WI38 (cell line): ENCODE data around the gene EIF3A.
"Not testable (repeated sequence)": the region's sequence is repeated elsewhere in the genome, so short reads cannot be mapped to it uniquely, and the experiment has no call there.

Experiments used
- H3K4me3 ChIP-seq: 2 replicates; pipeline ENCODE4 v1.5.1; 2011; ENCODE audit warnings: low read depth, mild to moderate bottlenecking, control low read depth, low read length
- CTCF ChIP-seq: IDR thresholded peaks from 2 replicates; pipeline ENCODE4 v1.5.1; 2012; ENCODE audit warnings: low read depth, mild to moderate bottlenecking, control low read depth, low read length

Gene EIF3A

DNA sequence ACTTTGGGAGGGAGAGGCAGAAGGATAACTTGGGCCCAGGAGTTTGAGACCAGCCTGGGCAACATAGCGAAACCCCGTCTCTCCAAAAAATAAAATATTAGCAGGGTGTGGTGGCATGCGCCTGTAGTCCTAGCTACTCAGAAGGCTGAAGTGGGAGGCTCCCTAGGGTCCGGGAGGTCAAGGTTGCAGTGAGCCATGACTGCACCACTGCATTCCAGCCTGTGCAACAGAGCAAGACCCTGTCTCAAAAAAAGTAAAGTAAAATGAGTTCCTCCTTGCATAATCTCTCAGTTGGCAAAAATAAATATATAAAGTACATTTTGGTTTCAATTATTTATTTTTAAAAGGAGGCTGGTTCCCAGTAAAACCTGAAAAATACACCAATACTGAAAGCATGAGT lies 39.3 kb downstream of the EIF3A start:
- no peak overlapping the region for H3K4me3 ChIP-seq
- no peak for TF ChIP-seq CTCF

- no peak for TF ChIP-seq CTCF
Observed at GRCh38 chr10:119039161-119039560, 41.5 kb downstream of the EIF3A start.

GRCh38 chr10:119031496-119032059 lies 49.0 kb downstream of the EIF3A start:
- H3K4me3 ChIP-seq: no peak overlapping the region
- TF ChIP-seq CTCF: no peak

More at GRCh38 chr10:119039161-119039560, 41.5 kb downstream of the EIF3A start:
- no peak overlapping the region for H3K4me3 ChIP-seq

- no peak for TF ChIP-seq CTCF
- H3K4me3 ChIP-seq: peak overlapping the region; percentile 43
Observed at GRCh38 chr10:119030421-119031250, 50.0 kb downstream of the EIF3A start.

DNA sequence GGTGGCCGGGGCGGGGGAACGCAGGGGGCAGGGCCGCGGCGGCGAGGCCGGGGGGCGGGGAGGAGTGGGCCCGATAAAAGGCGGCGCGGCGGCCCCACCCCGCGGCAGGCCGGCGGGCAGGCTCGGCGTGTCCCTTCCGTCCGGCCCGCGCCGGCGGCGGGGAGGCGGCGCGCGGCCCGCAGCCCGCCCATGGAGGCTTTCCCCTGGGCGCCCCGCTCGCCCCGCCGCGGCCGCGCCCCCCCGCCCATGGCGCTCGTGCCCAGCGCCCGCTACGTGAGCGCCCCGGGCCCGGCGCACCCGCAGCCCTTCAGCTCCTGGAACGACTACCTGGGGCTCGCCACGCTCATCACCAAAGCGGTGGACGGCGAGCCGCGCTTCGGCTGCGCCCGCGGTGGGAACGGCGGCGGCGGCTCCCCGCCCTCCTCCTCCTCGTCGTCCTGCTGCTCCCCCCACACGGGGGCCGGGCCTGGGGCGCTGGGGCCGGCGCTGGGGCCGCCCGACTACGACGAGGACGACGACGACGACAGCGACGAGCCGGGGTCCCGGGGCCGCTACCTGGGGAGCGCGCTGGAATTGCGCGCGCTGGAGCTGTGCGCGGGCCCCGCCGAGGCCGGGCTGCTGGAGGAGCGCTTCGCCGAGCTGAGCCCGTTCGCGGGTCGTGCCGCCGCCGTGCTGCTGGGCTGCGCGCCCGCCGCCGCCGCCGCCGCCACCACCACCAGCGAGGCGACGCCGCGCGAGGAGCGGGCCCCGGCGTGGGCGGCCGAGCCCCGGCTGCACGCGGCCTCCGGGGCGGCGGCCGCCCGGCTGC lies 50.8 kb downstream of the EIF3A start, which contains the start of gene NANOS1:
TSS of gene NANOS1 (plus strand) at position 102 of the 808 bp plus-strand sequence. CDS start at position 190, 88 bp downstream.
- H3K4me3 ChIP-seq: peak within 1 kb of the TSS; percentile 55

GRCh38 chr10:119028900-119029612 lies 51.6 kb downstream of the EIF3A start:
- peak overlapping the region; percentile 2; the same call in 1 of the 2 replicates for H3K4me3 ChIP-seq

More for the DNA sequence above, 50.8 kb downstream of the EIF3A start, which contains the start of gene NANOS1:
- TF ChIP-seq CTCF: no peak

DNA sequence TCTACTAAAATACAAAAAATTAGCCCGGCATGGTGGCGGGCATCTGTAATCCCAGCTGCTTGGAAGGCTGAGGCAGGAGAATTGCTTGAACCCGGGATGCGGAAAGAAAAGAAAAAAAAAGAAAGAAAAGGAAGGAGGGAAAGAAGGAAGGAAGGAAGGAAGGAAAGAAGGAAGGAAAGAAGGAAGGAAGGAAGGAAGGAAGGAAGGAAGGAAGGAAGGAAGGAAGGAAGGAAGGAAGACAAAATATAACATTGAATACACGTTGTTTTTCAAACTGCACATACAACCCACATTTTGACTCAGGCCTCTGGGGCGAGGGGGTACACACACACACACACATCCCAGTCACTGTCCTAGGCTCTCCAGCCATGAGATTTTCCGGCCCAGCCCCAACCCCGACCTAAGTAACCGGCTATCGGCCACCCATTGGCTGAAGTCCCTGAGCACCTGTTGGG lies 52.1 kb downstream of the EIF3A start:
- H3K4me3 ChIP-seq: not testable (repeated sequence)

More at GRCh38 chr10:119028900-119029612, 51.6 kb downstream of the EIF3A start:
- no peak for TF ChIP-seq CTCF
